Progenitor cell of endocrine pancreas (in vitro differentiated cells): ENCODE results near the gene PHACTR2. TPM values are rescaled to one million over a fixed set of nuclear protein-coding genes. Genes with fewer than 3 reads are reported as not detected.
"Not testable (repeated sequence)": the region's sequence is repeated elsewhere in the genome, so short reads cannot be mapped to it uniquely, and the experiment has no call there.

ENCODE experiments used
- DNase-seq: peaks from one replicate; pipeline ENCODE4 v3.0.0; 2021; ENCODE audit warnings: low spot score; ENCODE audit not compliant: unreplicated experiment
- H3K27ac Mint-ChIP-seq: 2 replicates; pipeline ENCODE4 v1.8.0; 2021; ENCODE audit warnings: mild to moderate bottlenecking, moderate library complexity, mixed read lengths
- H3K27me3 Mint-ChIP-seq: 2 replicates; pipeline ENCODE4 v1.8.0; 2021; ENCODE audit warnings: mixed read lengths
- H3K36me3 Mint-ChIP-seq: 2 replicates; pipeline ENCODE4 v1.8.0; 2022; ENCODE audit warnings: mixed read lengths; ENCODE audit not compliant: insufficient read depth
- H3K4me1 Mint-ChIP-seq: 2 replicates; pipeline ENCODE4 v1.8.0; 2021; ENCODE audit warnings: low read depth, mixed read lengths
- H3K4me3 Mint-ChIP-seq: 2 replicates; pipeline ENCODE4 v1.8.0; 2021; ENCODE audit warnings: low read depth, mild to moderate bottlenecking, moderate library complexity, mixed read lengths
- H3K9me3 Mint-ChIP-seq: 2 replicates; pipeline ENCODE4 v1.8.0; 2021; ENCODE audit warnings: low read depth, mixed read lengths
- CTCF ChIP-seq: fragments of 200-600 bp; sonication (generic); IDR thresholded peaks from one replicate; pipeline ENCODE4 v1.5.0; 2021; ENCODE audit warnings: antibody characterized with exemption, mild to moderate bottlenecking; ENCODE audit not compliant: unreplicated experiment
- total RNA-seq: library from RNA; stranded (reverse); gene quantifications from 2 replicates; pipeline ENCODE4 v1.2.1, GENCODE V29; 2021

The PHACTR2 gene
- total RNA-seq, 1 donor from 2014 or later, result 55.2 TPM

GRCh38 chr6:143775336-143775735, 97.6 kb downstream of the PHACTR2 start:
- no peak for TF ChIP-seq CTCF
- Mint-ChIP-seq H3K36me3 (peaks cover 12% of the 10 kb centered on the region), H3K27ac (no peak overlapping the region), H3K4me3 (no peak overlapping the region), H3K4me1 (no peaks in the 10 kb centered on the region), H3K9me3 (no peaks in the 10 kb centered on the region), H3K27me3 (no peaks in the 10 kb centered on the region)
- DNase-seq, result no peak

- no peak for DNase-seq
- Mint-ChIP-seq H3K27ac (no peak overlapping the region), H3K4me3 (no peak overlapping the region), H3K36me3 (peaks cover 15% of the 10 kb centered on the region), H3K9me3 (no peaks in the 10 kb centered on the region), H3K27me3 (no peaks in the 10 kb centered on the region), H3K4me1 (no peaks in the 10 kb centered on the region)
- TF ChIP-seq CTCF, result no peak
Measured at GRCh38 chr6:143778926-143779325, 101.2 kb downstream of the PHACTR2 start.

GRCh38 chr6:143782481-143782880, 104.7 kb downstream of the PHACTR2 start:
- Mint-ChIP-seq H3K9me3 (peaks cover 20% of the 10 kb centered on the region), H3K36me3 (peaks cover 43% of the 10 kb centered on the region), H3K27me3 (no peaks in the 10 kb centered on the region), H3K27ac (no peak overlapping the region), H3K4me3 (no peak overlapping the region), H3K4me1 (no peaks in the 10 kb centered on the region)
- no peak for TF ChIP-seq CTCF
- DNase-seq, result no peak

- no peak overlapping the region for H3K4me3 Mint-ChIP-seq
- H3K9me3 Mint-ChIP-seq, result peaks cover 20% of the 10 kb centered on the region
- H3K27me3 Mint-ChIP-seq, result no peaks in the 10 kb centered on the region
- TF ChIP-seq CTCF, result no peak
- H3K4me1 Mint-ChIP-seq, result no peaks in the 10 kb centered on the region
- H3K36me3 Mint-ChIP-seq, result peaks cover 40% of the 10 kb centered on the region
- no peak for DNase-seq
- no peak overlapping the region for H3K27ac Mint-ChIP-seq
Measured at GRCh38 chr6:143783077-143783476, 105.3 kb downstream of the PHACTR2 start.

GRCh38 chr6:143784316-143784715, 106.6 kb downstream of the PHACTR2 start:
- H3K4me1 Mint-ChIP-seq, result no peaks in the 10 kb centered on the region
- H3K9me3 Mint-ChIP-seq, result peaks cover 20% of the 10 kb centered on the region
- H3K27ac Mint-ChIP-seq, result no peak overlapping the region
- no peaks in the 10 kb centered on the region for H3K27me3 Mint-ChIP-seq
- peaks cover 43% of the 10 kb centered on the region for H3K36me3 Mint-ChIP-seq
- no peak for TF ChIP-seq CTCF
- no peak for DNase-seq
- no peak overlapping the region for H3K4me3 Mint-ChIP-seq

- Mint-ChIP-seq H3K36me3 (peaks cover 56% of the 10 kb centered on the region), H3K9me3 (peaks cover 20% of the 10 kb centered on the region)
- H3K4me1 Mint-ChIP-seq, DNase-seq, H3K27ac Mint-ChIP-seq, H3K27me3 Mint-ChIP-seq, H3K4me3 Mint-ChIP-seq: not testable (repeated sequence)
Measured at GRCh38 chr6:143786371-143786770, 108.6 kb downstream of the PHACTR2 start.
